GM12873 (cell line): ENCODE results near the gene MAPK11.

Experiments
- TF ChIP-seq, protein P1 (sequence below): IDR thresholded peaks from 2 replicates; pipeline ENCODE4 v1.5.1; 2012; ENCODE audit warnings: low read depth, mild to moderate bottlenecking, moderate library complexity, low read length, control low read depth; ENCODE audit not compliant: insufficient read depth; ENCODE audit errors: missing control alignments

The MAPK11 gene

DNA sequence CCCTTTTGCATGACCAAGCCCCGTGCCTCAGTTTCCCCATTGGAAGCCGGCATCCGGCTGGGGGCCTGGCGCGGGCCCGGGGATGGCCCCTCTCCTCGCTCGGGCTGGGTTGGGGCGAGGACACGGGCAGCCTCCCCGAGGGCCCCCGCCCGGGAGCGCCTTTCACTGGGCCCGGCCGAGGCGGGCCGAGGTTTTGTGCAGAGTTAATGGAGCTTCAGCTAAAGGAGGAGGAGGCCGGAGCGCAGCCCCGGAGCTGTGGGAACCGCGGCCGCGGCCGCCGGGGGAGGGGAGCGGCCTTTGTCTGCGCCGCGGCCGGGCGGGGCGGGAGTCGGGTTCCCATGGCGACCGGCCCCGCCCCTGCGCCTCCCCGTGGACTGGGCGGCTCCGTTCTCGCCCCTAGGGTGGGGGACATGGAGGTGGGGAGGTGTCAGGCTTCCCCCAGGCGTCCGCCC, 1.4 kb upstream of the MAPK11 start:
- TF ChIP-seq, protein P1, sequence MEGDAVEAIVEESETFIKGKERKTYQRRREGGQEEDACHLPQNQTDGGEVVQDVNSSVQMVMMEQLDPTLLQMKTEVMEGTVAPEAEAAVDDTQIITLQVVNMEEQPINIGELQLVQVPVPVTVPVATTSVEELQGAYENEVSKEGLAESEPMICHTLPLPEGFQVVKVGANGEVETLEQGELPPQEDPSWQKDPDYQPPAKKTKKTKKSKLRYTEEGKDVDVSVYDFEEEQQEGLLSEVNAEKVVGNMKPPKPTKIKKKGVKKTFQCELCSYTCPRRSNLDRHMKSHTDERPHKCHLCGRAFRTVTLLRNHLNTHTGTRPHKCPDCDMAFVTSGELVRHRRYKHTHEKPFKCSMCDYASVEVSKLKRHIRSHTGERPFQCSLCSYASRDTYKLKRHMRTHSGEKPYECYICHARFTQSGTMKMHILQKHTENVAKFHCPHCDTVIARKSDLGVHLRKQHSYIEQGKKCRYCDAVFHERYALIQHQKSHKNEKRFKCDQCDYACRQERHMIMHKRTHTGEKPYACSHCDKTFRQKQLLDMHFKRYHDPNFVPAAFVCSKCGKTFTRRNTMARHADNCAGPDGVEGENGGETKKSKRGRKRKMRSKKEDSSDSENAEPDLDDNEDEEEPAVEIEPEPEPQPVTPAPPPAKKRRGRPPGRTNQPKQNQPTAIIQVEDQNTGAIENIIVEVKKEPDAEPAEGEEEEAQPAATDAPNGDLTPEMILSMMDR, result peak; percentile 14

DNA sequence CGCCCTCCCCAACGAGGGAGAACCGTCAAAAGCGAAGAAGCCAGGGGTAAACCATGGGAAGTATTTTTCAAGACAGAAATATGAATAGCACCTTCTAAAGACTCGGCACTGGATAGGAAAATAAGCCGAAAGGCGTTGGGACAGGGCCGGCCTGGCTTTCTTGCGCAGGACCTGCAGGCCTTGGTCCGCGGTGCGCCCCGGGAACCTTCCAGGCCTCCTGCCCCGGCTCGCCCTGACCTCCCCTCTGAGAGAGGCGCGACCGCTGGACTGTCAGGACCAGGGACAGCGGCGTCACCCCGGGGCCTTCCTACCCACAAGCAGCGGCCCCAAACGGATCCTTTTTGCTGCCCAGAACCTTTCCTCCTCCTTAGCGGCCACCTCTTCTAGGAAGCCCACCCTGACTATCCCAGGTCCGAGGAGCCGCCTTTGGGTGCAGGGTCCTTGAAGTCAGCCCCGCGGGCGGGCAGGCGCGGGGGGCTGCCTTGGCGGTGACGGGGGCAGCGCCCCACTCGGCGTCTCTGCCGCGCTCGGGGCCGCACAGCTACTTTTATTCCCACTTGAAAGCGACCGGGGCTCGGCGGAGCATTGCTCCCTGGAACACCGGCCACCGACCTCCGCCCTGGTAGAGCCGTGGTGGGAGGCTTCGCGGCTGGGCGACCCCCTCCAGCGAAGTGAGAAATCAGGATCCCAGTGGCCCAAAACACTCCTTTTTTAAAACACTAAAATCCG, 650 bp upstream of the MAPK11 start:
- TF ChIP-seq, protein P1, result no peak

GRCh38 chr22:50269573-50269969, 609 bp downstream of the MAPK11 start:
- TF ChIP-seq, protein P1, result no peak

GRCh38 chr22:50268655-50269113, 1.5 kb downstream of the MAPK11 start:
- TF ChIP-seq, protein P1, result no peak

- TF ChIP-seq, protein P1, result peak; percentile 32
These were observed 2.4 kb downstream of the MAPK11 start for GRCh38 chr22:50267591-50268390.

- TF ChIP-seq, protein P1, result no peak
These were observed 3.2 kb downstream of the MAPK11 start for GRCh38 chr22:50266994-50267393.
